K562 (cell line): ENCODE results near the gene GPR142. TPM values are rescaled to one million over a fixed set of nuclear protein-coding genes. Genes with fewer than 3 reads are reported as not detected.

Experiments
- ATAC-seq: fragments of 200-7000 bp; cut with Tn5 transposase; 3 replicates; pipeline ENCODE4 v1.9.1; 2020; ENCODE audit warnings: moderate library complexity
- BruUV-seq: library from RNA; stranded (reverse); fragments of 400-500 nt; replicated peaks from 2 replicates; lab custom pipeline; 2021; lab: Mats Ljungman, UMichigan
- CTCF ChIA-PET: fragments of 300-600 bp; formaldehyde crosslinking; extraction: SDS; loops from one replicate; lab custom pipeline; 2021; ENCODE audit warnings: low intra/inter-chr PET ratio; lab: Yijun Ruan, JAX
- POLR2A ChIA-PET: fragments of 300-600, 350-650 bp; sonication (Branson Sonifier 250); formaldehyde crosslinking; extraction: SDS; loops from one replicate; lab custom pipeline; 2021; ENCODE audit warnings: antibody characterized with exemption, inconsistent platforms; lab: Yijun Ruan, JAX
- DNase-seq, 4 experiments: peaks; one replicate each; pipeline versions ENCODE4 v3.0.0 to v3.0.0-alpha.2; 2011 to 2018; ENCODE audit warnings: low spot score in 3 of 4, mixed read lengths in 3 of 4; ENCODE audit errors: extremely low read depth in 1 of 4
- FAIRE-seq: peaks from 2 replicates; lab custom pipeline; 2011; peaks lifted over from hg19 to GRCh38; lab: Jason Lieb, UNC
- H2AFZ ChIP-seq: 2 replicates; pipeline ENCODE4 v1.6.0; 2011; ENCODE audit warnings: low read depth, low read length, control low read depth, inconsistent platforms
- H3K27ac ChIP-seq: fragments of 200-600 bp; 3 replicates; pipeline ENCODE4 v1.8.0; 2011; ENCODE audit warnings: low read depth, mild to moderate bottlenecking, control low read depth, inconsistent platforms, low read length, moderate library complexity, mixed read lengths; ENCODE audit errors: extremely low read depth
- H3K27me3 ChIP-seq, 2 experiments: fragments of 300-600 bp in 1 of 2; 2 replicates in 1 of 2; 3 replicates in 1 of 2; pipeline versions ENCODE4 v1.6.0 to v1.8.0; 2011; ENCODE audit warnings: inconsistent platforms in 2 of 2, low read length in 2 of 2, mild to moderate bottlenecking in 1 of 2, mixed read lengths in 1 of 2, moderate library complexity in 1 of 2; ENCODE audit not compliant: control insufficient read depth in 2 of 2, insufficient read depth in 2 of 2
- H3K36me3 ChIP-seq: fragments of 300-600 bp; 3 replicates; pipeline ENCODE4 v1.8.0; 2011; ENCODE audit warnings: mild to moderate bottlenecking, low read length, inconsistent platforms; ENCODE audit not compliant: control insufficient read depth, insufficient read depth
- H3K4me1 ChIP-seq, 2 experiments: fragments of 200-600 bp in 1 of 2; replicated peaks in 1 of 2; 2 replicates in 1 of 2; 3 replicates in 1 of 2; pipeline versions ENCODE4 v1.5.1 to v1.8.0; 2011; ENCODE audit warnings: inconsistent platforms in 2 of 2, low read length in 2 of 2, mild to moderate bottlenecking in 1 of 2, mixed read lengths in 1 of 2, moderate library complexity in 1 of 2; ENCODE audit not compliant: control insufficient read depth in 2 of 2, insufficient read depth in 2 of 2
- H3K4me2 ChIP-seq: 2 replicates; pipeline ENCODE4 v1.6.1; 2011; ENCODE audit warnings: low read length, control low read depth, inconsistent platforms, mixed read lengths; ENCODE audit not compliant: insufficient read depth
- H3K4me3 ChIP-seq: fragments of 200-600 bp; sonication (generic), shearing (Covaris generic); 2 replicates; pipeline ENCODE4 v1.5.1; 2016; ENCODE audit warnings: control low read depth, inconsistent platforms
- H3K79me2 ChIP-seq: fragments of 200-600 bp; 3 replicates; pipeline ENCODE4 v1.8.0; 2011; ENCODE audit warnings: low read length, inconsistent platforms; ENCODE audit not compliant: control insufficient read depth, insufficient read depth
- H3K9ac ChIP-seq, 2 experiments: 2 replicates each; pipeline versions ENCODE4 v1.6.0 to v1.6.1; 2011; ENCODE audit warnings: low read depth in 2 of 2, low read length in 2 of 2, control low read depth in 1 of 2, inconsistent platforms in 1 of 2, mild to moderate bottlenecking in 1 of 2, mixed read lengths in 1 of 2; ENCODE audit not compliant: insufficient read depth in 1 of 2
- H3K9me1 ChIP-seq: one replicate; pipeline ENCODE4 v1.6.0; 2011; ENCODE audit warnings: inconsistent platforms, mild to moderate bottlenecking, low read length, moderate library complexity; ENCODE audit not compliant: control insufficient read depth, insufficient read depth
- H3K9me3 ChIP-seq: replicated peaks from 2 replicates; pipeline ENCODE4 v1.5.1; 2011; ENCODE audit warnings: low read depth, low read length, inconsistent platforms; ENCODE audit not compliant: control insufficient read depth, insufficient read depth
- H4K20me1 ChIP-seq: replicated peaks from 2 replicates; pipeline ENCODE4 v1.6.1; 2011; ENCODE audit warnings: low read length, inconsistent platforms, mixed read lengths; ENCODE audit not compliant: control insufficient read depth, insufficient read depth
- CBFA2T2 ChIP-seq: fragments of 450-650 bp; conservative IDR thresholded peaks from 2 replicates; pipeline ENCODE4 v1.6.1; 2017; ENCODE audit warnings: mild to moderate bottlenecking
- ETS2 ChIP-seq: IDR thresholded peaks from 2 replicates; pipeline ENCODE4 v1.6.1; 2016; ENCODE audit warnings: borderline replicate concordance, missing genetic modification characterization, mild to moderate bottlenecking, moderate library complexity, missing compliant biosample characterization; ENCODE audit not compliant: poor library complexity, severe bottlenecking
- ETV5 ChIP-seq: sonication (generic); formaldehyde crosslinking; IDR thresholded peaks from 2 replicates; pipeline ENCODE4 v1.4.0; 2020; ENCODE audit warnings: low read depth, mild to moderate bottlenecking, missing genetic modification reagents
- FOXP1 ChIP-seq: sonication (generic); formaldehyde crosslinking; IDR thresholded peaks from 2 replicates; pipeline ENCODE4 v1.8.0; 2022; ENCODE audit warnings: mild to moderate bottlenecking, missing genetic modification reagents
- MNT ChIP-seq, 2 experiments: fragments of 450-650 bp; conservative IDR thresholded peaks; 2 replicates each; pipeline ENCODE4 v1.6.1; 2017; ENCODE audit warnings: mild to moderate bottlenecking in 2 of 2, moderate library complexity in 2 of 2
- MTA2 ChIP-seq: fragments of 450-650 bp; IDR thresholded peaks from 2 replicates; pipeline ENCODE4 v1.6.1; 2016; ENCODE audit warnings: low read depth
- SNRNP70 ChIP-seq: fragments of 200-400 bp; formaldehyde crosslinking; optimal IDR thresholded peaks from 2 replicates; pipeline ENCODE3; 2017; ENCODE audit warnings: low read depth, low read length
- THRAP3 ChIP-seq: fragments of 450-650 bp; IDR thresholded peaks from 2 replicates; pipeline ENCODE4 v1.6.1; 2016; ENCODE audit warnings: mild to moderate bottlenecking, inconsistent platforms, borderline replicate concordance
- ZBED1 ChIP-seq: IDR thresholded peaks from 2 replicates; pipeline ENCODE4 v1.6.1; 2014
- ZBTB7A ChIP-seq: IDR thresholded peaks from 2 replicates; pipeline ENCODE4 v1.6.1; 2011; ENCODE audit warnings: low read depth, mild to moderate bottlenecking, low read length, moderate library complexity, borderline replicate concordance; ENCODE audit not compliant: control insufficient read depth
- ZMIZ1 ChIP-seq, 2 experiments: fragments of 150-350 bp in 1 of 2; IDR thresholded peaks; 2 replicates each; pipeline ENCODE4 v1.6.1; 2012 to 2016; ENCODE audit warnings: low read depth in 2 of 2, low read length in 2 of 2, mild to moderate bottlenecking in 1 of 2, moderate library complexity in 1 of 2
- WGBS: fragments of 100-300 bp; shearing (Covaris generic); methylation state at CpG from one replicate; pipeline ENCODE4 v1.1.6; 2016; ENCODE audit warnings: low coverage, mixed read lengths; ENCODE audit not compliant: insufficient coverage; ENCODE audit errors: missing lambda C conversion rate; 5-methylcytosine and 5-hydroxymethylcytosine counted together
- in situ Hi-C: fragments of 300-500 bp; cut with MboI; formaldehyde crosslinking; loops from 4 replicates; pipeline ENCODE4 v1.15.0; 2018; ENCODE audit warnings: inconsistent platforms, mixed read lengths
- intact Hi-C: fragments of 100-400 bp; cut with micrococcal nuclease; formaldehyde crosslinking; loops from 2 replicates; pipeline ENCODE4 v1.14.2; 2022
- polyA plus RNA-seq, 8 experiments: library from polyadenylated mRNA; depleted of rRNA in 4 of 8; stranded (reverse) in 5 of 8; unstranded in 3 of 8; fragments of >200 nt; fragmentation: Nextera tagmentation in 2 of 8; fragmentation: Illumina TruSeq in 1 of 8; extraction: Ambion mirVana in 2 of 8; extraction: Trizol in 1 of 8; gene quantifications; 2 replicates each; pipeline versions ENCODE4 v1.2.1 to v1.2.3, GENCODE V29; 2011 to 2014; ENCODE audit warnings: inconsistent platforms in 1 of 8, missing spikeins in 1 of 8
- total RNA-seq, 7 experiments: library from RNA; depleted of rRNA in 6 of 7; stranded (reverse); fragments of >200 nt in 6 of 7; fragmentation: Illumina TruSeq in 2 of 7; extraction: Trizol in 2 of 7; gene quantifications; 2 replicates each; pipeline versions ENCODE4 v1.2.1 to v1.2.3, GENCODE V29; 2011 to 2021; ENCODE audit warnings: low replicate concordance in 1 of 7
- TF ChIP-seq, protein P1 (sequence below): fragments of 250-450 bp; sonication (Bioruptor Pico); IDR thresholded peaks from 2 replicates; pipeline ENCODE4 v1.4.0; 2020; ENCODE audit warnings: mild to moderate bottlenecking

The GPR142 gene
- total and polyA plus RNA-seq, 9 of the 15 experiments (the other 6 are each of a cell fraction or from before 2014, with no cell fraction given), result not detected

GRCh38 chr17:74402048-74402447 lies 34.7 kb downstream of the GPR142 start (continued):
- no peak for TF ChIP-seq SNRNP70
- no peak for TF ChIP-seq MTA2
- TF ChIP-seq ZMIZ1 (IDR thresholded peaks at IDR 0.05; ENCODE audit: low read depth in 2 of 2, low read length in 2 of 2), result no peak
- TF ChIP-seq, all 486 proteins: peak for 0

DNA sequence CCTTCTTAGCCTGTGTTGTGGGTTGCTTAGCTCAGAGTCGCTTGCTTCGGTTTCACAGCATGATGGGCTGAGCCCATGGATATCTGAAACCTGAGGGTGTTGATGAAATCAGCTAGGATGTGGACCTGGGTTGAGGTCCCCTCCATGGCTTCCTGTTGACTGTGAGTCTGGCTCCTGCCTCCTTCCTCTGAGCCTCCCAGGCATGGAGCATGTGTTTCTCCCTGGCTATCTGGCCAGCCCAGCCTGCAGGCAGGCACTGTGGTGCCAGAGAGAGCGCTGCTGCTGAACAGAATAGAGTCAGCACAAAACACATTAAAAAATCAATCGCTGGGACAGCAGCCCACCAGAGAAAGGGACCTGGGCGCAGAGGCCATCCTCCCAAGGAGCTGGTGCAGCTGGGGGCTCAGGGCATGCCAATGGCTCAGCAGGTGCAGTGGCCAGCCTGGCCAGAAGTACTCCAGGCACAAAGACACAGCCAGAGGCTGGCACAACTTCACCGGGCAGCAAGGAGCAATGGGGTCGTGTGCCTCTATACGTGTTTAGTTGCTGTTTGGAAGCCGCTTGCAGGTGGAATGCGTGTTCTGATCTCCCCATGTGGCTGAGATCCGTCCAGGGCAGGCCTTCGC lies 36.3 kb downstream of the GPR142 start:
- H3K79me2 ChIP-seq, result no peaks in the 10 kb centered on the region
- no peak overlapping the region for H2AFZ ChIP-seq
- no peaks in the 10 kb centered on the region; the same call in 1 of the 2 replicates for H3K9me3 ChIP-seq
- no peaks in the 10 kb centered on the region for H3K9me1 ChIP-seq
- H3K27me3 ChIP-seq, result peaks cover 17 to 39% of the 10 kb centered on the region in 2 experiments; a peak in 3 of 5 replicates
- H3K27ac ChIP-seq, result no peak overlapping the region
- intact Hi-C loops, result no loop called here
- WGBS, result 4% methylated on average over 12 of the region's 12 CpGs
- no peak overlapping the region for H3K9ac ChIP-seq
- DNase-seq, result no peak
- no peak for FAIRE-seq
- in situ Hi-C loops, result no loop called here
- no TSS peak for BruUV-seq
- no peaks in the 10 kb centered on the region for H4K20me1 ChIP-seq
- no peak overlapping the region for H3K4me2 ChIP-seq
- POLR2A ChIA-PET, result no interaction called here
- ATAC-seq, result no peak
- no peaks in the 10 kb centered on the region for H3K36me3 ChIP-seq
- no peaks in the 10 kb centered on the region for H3K4me1 ChIP-seq
- CTCF ChIA-PET, result no interaction called here
- TF ChIP-seq MNT (conservative IDR thresholded peaks at IDR 0.05) (no peak), ZBED1 (no peak), ETS2 (no peak), FOXP1 (no peak), ZBTB7A (no peak), ETV5 (CRISPR knock-in tag) (no peak), THRAP3 (no peak), CBFA2T2 (no peak)
- TF ChIP-seq, protein P1, sequence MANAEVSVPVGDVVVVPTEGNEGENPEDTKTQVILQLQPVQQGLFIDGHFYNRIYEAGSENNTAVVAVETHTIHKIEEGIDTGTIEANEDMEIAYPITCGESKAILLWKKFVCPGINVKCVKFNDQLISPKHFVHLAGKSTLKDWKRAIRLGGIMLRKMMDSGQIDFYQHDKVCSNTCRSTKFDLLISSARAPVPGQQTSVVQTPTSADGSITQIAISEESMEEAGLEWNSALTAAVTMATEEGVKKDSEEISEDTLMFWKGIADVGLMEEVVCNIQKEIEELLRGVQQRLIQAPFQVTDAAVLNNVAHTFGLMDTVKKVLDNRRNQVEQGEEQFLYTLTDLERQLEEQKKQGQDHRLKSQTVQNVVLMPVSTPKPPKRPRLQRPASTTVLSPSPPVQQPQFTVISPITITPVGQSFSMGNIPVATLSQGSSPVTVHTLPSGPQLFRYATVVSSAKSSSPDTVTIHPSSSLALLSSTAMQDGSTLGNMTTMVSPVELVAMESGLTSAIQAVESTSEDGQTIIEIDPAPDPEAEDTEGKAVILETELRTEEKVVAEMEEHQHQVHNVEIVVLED (CRISPR knock-in tag), result no peak
- TF ChIP-seq, all 486 proteins: peak for 0
- no peak overlapping the region for H3K4me3 ChIP-seq
